Measurements from ENCODE around the gene GABRG3.

The GABRG3 gene

DNA sequence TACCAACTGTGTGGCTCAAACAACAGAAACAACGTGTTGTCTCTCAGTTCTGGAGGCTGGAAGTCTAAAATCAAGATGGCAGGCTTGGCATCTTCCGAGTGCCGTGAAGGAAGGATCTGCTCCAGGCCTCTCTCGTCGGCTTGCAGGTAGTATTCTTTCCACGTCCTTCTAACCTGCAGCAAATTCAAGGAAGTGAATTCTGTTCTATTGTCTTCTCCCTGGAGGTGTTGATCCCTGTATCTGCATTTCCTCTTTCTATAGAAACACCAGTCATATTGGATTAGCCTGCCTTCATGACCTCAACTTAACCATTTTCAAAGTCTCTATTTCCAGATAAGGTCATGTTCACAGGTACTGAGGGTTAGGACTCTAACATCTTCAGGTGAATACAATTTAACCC is 512.1 kb downstream of the GABRG3 start (continued):
- TF ChIP-seq BCL6B (tag by site-specific recombination; IDR thresholded peaks at IDR 0.05) (no peak), ZNF24 (tag by site-specific recombination; IDR thresholded peaks at IDR 0.05) (no peak), SCRT1 (tag by site-specific recombination; IDR thresholded peaks at IDR 0.05; ENCODE audit: borderline replicate concordance) (no peak), ZNF366 (tag by site-specific recombination; conservative IDR thresholded peaks at IDR 0.05) (no peak), ZNF670 (tag by site-specific recombination; IDR thresholded peaks at IDR 0.05; ENCODE audit: low read depth) (no peak), GLIS2 (tag by site-specific recombination; IDR thresholded peaks at IDR 0.05) (no peak), ZNF664 (tag by site-specific recombination; IDR thresholded peaks at IDR 0.05) (no peak), RBAK (tag by site-specific recombination; IDR thresholded peaks at IDR 0.05) (no peak)

GRCh38 chr15:27485265-27485664 is 514.3 kb downstream of the GABRG3 start:
- no peak for TF ChIP-seq ZNF16 (tag by site-specific recombination; IDR thresholded peaks at IDR 0.05; ENCODE audit: low read depth)

DNA sequence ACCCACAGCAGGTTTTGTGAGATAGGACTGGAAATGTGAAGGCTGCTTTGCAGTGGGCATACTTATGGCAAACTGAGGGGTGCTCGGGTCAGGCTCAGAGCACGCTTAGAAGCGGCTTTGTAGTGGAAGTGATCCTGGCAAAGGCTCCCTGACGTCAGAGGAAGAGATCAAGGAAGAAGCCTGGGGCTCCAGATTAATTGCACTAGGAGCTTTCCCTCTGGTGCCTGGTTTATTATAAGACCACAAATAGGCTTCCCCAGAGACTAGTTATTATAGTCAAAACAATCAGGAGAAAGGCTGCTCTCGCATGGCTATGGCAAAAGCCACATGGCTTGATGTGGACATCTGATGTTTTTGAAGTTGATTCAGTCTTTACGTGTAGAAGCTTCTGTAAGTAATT is 515.1 kb downstream of the GABRG3 start:
- POLR2A ChIA-PET, result no interaction called here
- Histone ChIP-seq H3K4me1 (ENCODE audit: control insufficient read depth, insufficient read depth, low read length) (no peaks in the 10 kb centered on the region), H3K27ac (ENCODE audit: extremely low read depth, low read depth, low read length) (no peak overlapping the region), H3K4me3 (ENCODE audit: low read depth, low read length) (no peak overlapping the region), H3K9me3 (ENCODE audit: control insufficient read depth, insufficient read depth, low read depth, low read length) (no peaks in the 10 kb centered on the region), H3K36me3 (ENCODE audit: control insufficient read depth in 2 of 2, insufficient read depth in 1 of 2, low read length in 2 of 2) (no peaks in the 10 kb centered on the region)
- CTCF ChIA-PET, result no interaction called here
- TF ChIP-seq, protein P1, sequence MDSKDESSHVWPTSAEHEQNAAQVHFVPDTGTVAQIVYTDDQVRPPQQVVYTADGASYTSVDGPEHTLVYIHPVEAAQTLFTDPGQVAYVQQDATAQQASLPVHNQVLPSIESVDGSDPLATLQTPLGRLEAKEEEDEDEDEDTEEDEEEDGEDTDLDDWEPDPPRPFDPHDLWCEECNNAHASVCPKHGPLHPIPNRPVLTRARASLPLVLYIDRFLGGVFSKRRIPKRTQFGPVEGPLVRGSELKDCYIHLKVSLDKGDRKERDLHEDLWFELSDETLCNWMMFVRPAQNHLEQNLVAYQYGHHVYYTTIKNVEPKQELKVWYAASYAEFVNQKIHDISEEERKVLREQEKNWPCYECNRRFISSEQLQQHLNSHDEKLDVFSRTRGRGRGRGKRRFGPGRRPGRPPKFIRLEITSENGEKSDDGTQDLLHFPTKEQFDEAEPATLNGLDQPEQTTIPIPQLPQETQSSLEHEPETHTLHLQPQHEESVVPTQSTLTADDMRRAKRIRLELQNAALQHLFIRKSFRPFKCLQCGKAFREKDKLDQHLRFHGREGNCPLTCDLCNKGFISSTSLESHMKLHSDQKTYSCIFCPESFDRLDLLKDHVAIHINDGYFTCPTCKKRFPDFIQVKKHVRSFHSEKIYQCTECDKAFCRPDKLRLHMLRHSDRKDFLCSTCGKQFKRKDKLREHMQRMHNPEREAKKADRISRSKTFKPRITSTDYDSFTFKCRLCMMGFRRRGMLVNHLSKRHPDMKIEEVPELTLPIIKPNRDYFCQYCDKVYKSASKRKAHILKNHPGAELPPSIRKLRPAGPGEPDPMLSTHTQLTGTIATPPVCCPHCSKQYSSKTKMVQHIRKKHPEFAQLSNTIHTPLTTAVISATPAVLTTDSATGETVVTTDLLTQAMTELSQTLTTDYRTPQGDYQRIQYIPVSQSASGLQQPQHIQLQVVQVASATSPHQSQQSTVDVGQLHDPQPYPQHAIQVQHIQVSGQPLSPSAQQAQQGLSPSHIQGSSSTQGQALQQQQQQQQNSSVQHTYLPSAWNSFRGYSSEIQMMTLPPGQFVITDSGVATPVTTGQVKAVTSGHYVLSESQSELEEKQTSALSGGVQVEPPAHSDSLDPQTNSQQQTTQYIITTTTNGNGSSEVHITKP (tag by site-specific recombination; IDR thresholded peaks at IDR 0.05), result no peak
- TF ChIP-seq ZNF585B (tag by site-specific recombination; IDR thresholded peaks at IDR 0.05) (no peak), MZF1 (tag by site-specific recombination; IDR thresholded peaks at IDR 0.05; ENCODE audit: borderline replicate concordance) (no peak), ZNF341 (tag by site-specific recombination; IDR thresholded peaks at IDR 0.05; ENCODE audit: low read depth) (no peak), ZNF654 (tag by site-specific recombination; IDR thresholded peaks at IDR 0.05; ENCODE audit: low read depth) (no peak), HOXC10 (CRISPR knock-in tag; IDR thresholded peaks at IDR 0.05) (no peak), ZNF501 (tag by site-specific recombination; IDR thresholded peaks at IDR 0.05) (no peak), ZNF24 (tag by site-specific recombination; IDR thresholded peaks at IDR 0.05) (no peak), ZNF280D (tag by site-specific recombination; IDR thresholded peaks at IDR 0.05) (no peak), ZNF624 (tag by site-specific recombination; IDR thresholded peaks at IDR 0.05) (no peak), ZBTB26 (tag by site-specific recombination; optimal IDR thresholded peaks at IDR 0.05) (no peak), ZBTB11 (tag by site-specific recombination; conservative IDR thresholded peaks at IDR 0.05; ENCODE audit: low read depth) (no peak)

More at GRCh38 chr15:27485265-27485664, 514.3 kb downstream of the GABRG3 start:
- H3K9me3 ChIP-seq (ENCODE audit: control insufficient read depth, insufficient read depth, low read depth, low read length), result no peaks in the 10 kb centered on the region
- POLR2A ChIA-PET, result no interaction called here
- CTCF ChIA-PET, result no interaction called here
- no peak overlapping the region for H3K27ac ChIP-seq (ENCODE audit: extremely low read depth, low read depth, low read length)
- no peaks in the 10 kb centered on the region for H3K4me1 ChIP-seq (ENCODE audit: control insufficient read depth, insufficient read depth, low read length)
- H3K36me3 ChIP-seq (ENCODE audit: control insufficient read depth in 2 of 2, insufficient read depth in 1 of 2, low read length in 2 of 2), result no peaks in the 10 kb centered on the region
- H3K4me3 ChIP-seq (ENCODE audit: low read depth, low read length), result no peak overlapping the region
